Caco-2 (cell line): ENCODE data around the gene NEDD9. TPM values are rescaled to one million over a fixed set of nuclear protein-coding genes. Genes with fewer than 3 reads are reported as not detected.

ENCODE experiments used
- BruUV-seq: library from RNA; stranded (reverse); fragments of 400-500 nt; replicated peaks from 2 replicates; lab custom pipeline; 2021; lab: Mats Ljungman, UMichigan
- CTCF ChIA-PET: fragments of 300-600 bp; sonication (Branson Sonifier 250); formaldehyde crosslinking; loops from one replicate; lab custom pipeline; 2022; ENCODE audit warnings: antibody characterized with exemption; lab: Charles Lee
- POLR2A ChIA-PET: fragments of 300-600 bp; sonication (Branson Sonifier 250); formaldehyde crosslinking; loops from one replicate; lab custom pipeline; 2022; ENCODE audit warnings: antibody characterized with exemption; lab: Charles Lee
- DNase-seq, 2 experiments: peaks; one replicate each; pipeline versions ENCODE4 v3.0.0 to v3.0.0-alpha.2; 2020 to 2022
- H3K27me3 ChIP-seq: replicated peaks from 2 replicates; pipeline ENCODE4 v1.6.0; 2011; ENCODE audit warnings: low read length; ENCODE audit not compliant: control insufficient read depth, insufficient read depth
- H3K36me3 ChIP-seq: 2 replicates; pipeline ENCODE4 v1.5.1; 2011; ENCODE audit warnings: low read length; ENCODE audit not compliant: control insufficient read depth, insufficient read depth
- H3K4me1 ChIP-seq: fragments of 250-450 bp; sonication (Bioruptor Pico); 2 replicates; pipeline ENCODE4 v1.5.1; 2020; ENCODE audit warnings: mild to moderate bottlenecking
- H3K4me3 ChIP-seq: 2 replicates; pipeline ENCODE4 v1.5.1; 2011; ENCODE audit warnings: low read depth, mild to moderate bottlenecking, control low read depth, low read length
- H3K9me3 ChIP-seq: fragments of 250-450 bp; sonication (Bioruptor Pico); 2 replicates; pipeline ENCODE4 v1.5.1; 2020; ENCODE audit warnings: mild to moderate bottlenecking, moderate library complexity
- H3K27ac Mint-ChIP-seq: one replicate; pipeline ENCODE4 v1.8.0; 2022; ENCODE audit warnings: mixed read lengths; ENCODE audit not compliant: unreplicated experiment
- H3K27me3 Mint-ChIP-seq: one replicate; pipeline ENCODE4 v1.8.0; 2022; ENCODE audit warnings: mixed read lengths; ENCODE audit not compliant: insufficient read depth, unreplicated experiment
- H3K36me3 Mint-ChIP-seq: one replicate; pipeline ENCODE4 v1.8.0; 2022; ENCODE audit warnings: mild to moderate bottlenecking, mixed read lengths; ENCODE audit not compliant: insufficient read depth, unreplicated experiment
- H3K4me1 Mint-ChIP-seq: one replicate; pipeline ENCODE4 v1.8.0; 2022; ENCODE audit warnings: low read depth, mixed read lengths; ENCODE audit not compliant: unreplicated experiment
- H3K4me3 Mint-ChIP-seq: one replicate; pipeline ENCODE4 v1.8.0; 2022; ENCODE audit warnings: mild to moderate bottlenecking, moderate library complexity, mixed read lengths; ENCODE audit not compliant: unreplicated experiment
- H3K9me3 Mint-ChIP-seq: one replicate; pipeline ENCODE4 v1.8.0; 2022; ENCODE audit warnings: mixed read lengths; ENCODE audit not compliant: unreplicated experiment
- CTCF ChIP-seq, 2 experiments: fragments of 200-600 bp in 1 of 2; IDR thresholded peaks; 1 replicate in 1 of 2; 2 replicates in 1 of 2; pipeline versions ENCODE4 v1.5.1 to v1.8.0; 2011 to 2022; ENCODE audit warnings: antibody characterized with exemption in 1 of 2, control low read depth in 1 of 2, inconsistent platforms in 1 of 2, low read depth in 1 of 2, low read length in 1 of 2, mild to moderate bottlenecking in 1 of 2, moderate library complexity in 1 of 2; ENCODE audit not compliant: insufficient read depth in 1 of 2, severe bottlenecking in 1 of 2, unreplicated experiment in 1 of 2
- intact Hi-C: fragments of 100-400 bp; cut with micrococcal nuclease; formaldehyde crosslinking; loops from one replicate; pipeline ENCODE4 v1.10.0; 2022; ENCODE audit not compliant: unreplicated experiment
- total RNA-seq: library from RNA; stranded (reverse); gene quantifications from 2 replicates; pipeline ENCODE4 v1.2.3, GENCODE V29; 2022

Gene NEDD9
- total RNA-seq, 1 experiment from 2014 or later: 36.2 TPM

- Mint-ChIP-seq H3K4me1 (peaks cover 19% of the 10 kb centered on the region), H3K27me3 (no peaks in the 10 kb centered on the region), H3K4me3 (no peak overlapping the region), H3K27ac (no peak overlapping the region), H3K36me3 (no peaks in the 10 kb centered on the region), H3K9me3 (no peaks in the 10 kb centered on the region)
- POLR2A ChIA-PET: no interaction called here
- CTCF ChIA-PET: no interaction called here
- H3K4me3 ChIP-seq: no peak overlapping the region
- H3K36me3 ChIP-seq: no peaks in the 10 kb centered on the region
- H3K9me3 ChIP-seq: no peaks in the 10 kb centered on the region
- no peak for DNase-seq
- no peaks in the 10 kb centered on the region for H3K27me3 ChIP-seq
- H3K4me1 ChIP-seq: peaks cover 20% of the 10 kb centered on the region
- no TSS peak for BruUV-seq
- no peak for TF ChIP-seq CTCF (IDR thresholded peaks at IDR 0.05; ENCODE audit: insufficient read depth in 1 of 2, low read depth in 1 of 2, low read length in 1 of 2, severe bottlenecking in 1 of 2, unreplicated experiment in 1 of 2)
- intact Hi-C loops: no loop called here
Measured at GRCh38 chr6:11163932-11164331, 68.5 kb downstream of the NEDD9 start.

GRCh38 chr6:11162262-11162661 lies 70.2 kb downstream of the NEDD9 start:
- no peak overlapping the region for H3K4me3 Mint-ChIP-seq
- no peaks in the 10 kb centered on the region for H3K36me3 Mint-ChIP-seq
- ChIA-PET CTCF (no interaction called here), POLR2A (no interaction called here)
- H3K27me3 Mint-ChIP-seq: no peaks in the 10 kb centered on the region
- H3K27ac Mint-ChIP-seq: no peak overlapping the region
- no peak for DNase-seq
- H3K9me3 Mint-ChIP-seq: no peaks in the 10 kb centered on the region
- H3K4me1 Mint-ChIP-seq: peaks cover 19% of the 10 kb centered on the region
- no peak overlapping the region for H3K4me3 ChIP-seq
- H3K27me3 ChIP-seq: no peaks in the 10 kb centered on the region
- no peaks in the 10 kb centered on the region for H3K9me3 ChIP-seq
- H3K36me3 ChIP-seq: no peaks in the 10 kb centered on the region
- TF ChIP-seq CTCF (IDR thresholded peaks at IDR 0.05; ENCODE audit: insufficient read depth in 1 of 2, low read depth in 1 of 2, low read length in 1 of 2, severe bottlenecking in 1 of 2, unreplicated experiment in 1 of 2): no peak
- intact Hi-C loops: no loop called here
- peaks cover 20% of the 10 kb centered on the region for H3K4me1 ChIP-seq
- BruUV-seq: no TSS peak

GRCh38 chr6:11161031-11161956 lies 71.2 kb downstream of the NEDD9 start:
- BruUV-seq: no TSS peak
- POLR2A ChIA-PET: no interaction called here
- intact Hi-C loops: no loop called here

More at GRCh38 chr6:11161031-11161956, 71.2 kb downstream of the NEDD9 start:
- Mint-ChIP-seq H3K27ac (no peak overlapping the region), H3K4me3 (no peak overlapping the region), H3K27me3 (no peaks in the 10 kb centered on the region), H3K4me1 (peaks cover 19% of the 10 kb centered on the region), H3K9me3 (no peaks in the 10 kb centered on the region), H3K36me3 (no peaks in the 10 kb centered on the region)
- H3K27me3 ChIP-seq: no peaks in the 10 kb centered on the region
- H3K4me3 ChIP-seq: no peak overlapping the region
- peaks cover 12% of the 10 kb centered on the region for H3K4me1 ChIP-seq
- TF ChIP-seq CTCF (IDR thresholded peaks at IDR 0.05; ENCODE audit: insufficient read depth in 1 of 2, low read depth in 1 of 2, low read length in 1 of 2, severe bottlenecking in 1 of 2, unreplicated experiment in 1 of 2): no peak
- no peaks in the 10 kb centered on the region for H3K36me3 ChIP-seq
- no peak for DNase-seq
- H3K9me3 ChIP-seq: no peaks in the 10 kb centered on the region; the same call in 1 of the 2 replicates
- CTCF ChIA-PET: no interaction called here
